IMR-90 (cell line): ENCODE measurements around the gene MYO9A. TPM values are rescaled to one million over a fixed set of nuclear protein-coding genes. Genes with fewer than 3 reads are reported as not detected.

Experiments
- ATAC-seq: fragments of 200-7000 bp; cut with Tn5 transposase; 2 replicates; pipeline ENCODE4 v1.9.1; 2020; ENCODE audit warnings: low read depth, mild to moderate bottlenecking, moderate library complexity
- BruUV-seq: library from RNA; stranded (reverse); fragments of 400-500 nt; replicated peaks from 2 replicates; lab custom pipeline; 2021; lab: Mats Ljungman, UMichigan
- CTCF ChIA-PET: fragments of 300-600 bp; formaldehyde crosslinking; extraction: SDS; loops from one replicate; lab custom pipeline; 2021; ENCODE audit warnings: antibody characterized with exemption; lab: Yijun Ruan, JAX
- POLR2A ChIA-PET: fragments of 300-600 bp; sonication (Branson Sonifier 250); formaldehyde crosslinking; loops from one replicate; lab custom pipeline; 2022; ENCODE audit warnings: antibody characterized with exemption; ENCODE audit not compliant: unreplicated experiment; lab: Charles Lee
- DNase-seq: peaks from one replicate; pipeline ENCODE4 v3.0.0; 2013
- H2AFZ ChIP-seq: replicated peaks from 2 replicates; pipeline ENCODE3; 2013; ENCODE audit warnings: low read length, mild to moderate bottlenecking; ENCODE audit not compliant: poor library complexity
- H2AK5ac ChIP-seq: 2 replicates; pipeline ENCODE4 v1.6.1; 2013; ENCODE audit warnings: low read depth, low read length, inconsistent platforms
- H2AK9ac ChIP-seq: replicated peaks from 2 replicates; pipeline ENCODE3; 2013; ENCODE audit warnings: mild to moderate bottlenecking, low read depth, low read length, moderate library complexity; ENCODE audit not compliant: poor library complexity
- H2BK120ac ChIP-seq: 2 replicates; pipeline ENCODE4 v1.6.1; 2013; ENCODE audit warnings: low read depth, low read length, inconsistent platforms
- H2BK15ac ChIP-seq: 3 replicates; pipeline ENCODE4 v1.6.1; 2013; ENCODE audit warnings: low read depth, low read length, inconsistent platforms
- H2BK20ac ChIP-seq: 2 replicates; pipeline ENCODE4 v1.6.1; 2013; ENCODE audit warnings: low read depth, mild to moderate bottlenecking, inconsistent platforms, low read length, moderate library complexity
- H2BK5ac ChIP-seq: 2 replicates; pipeline ENCODE4 v1.6.1; 2013; ENCODE audit warnings: mild to moderate bottlenecking, low read depth, low read length, inconsistent platforms; ENCODE audit not compliant: poor library complexity, severe bottlenecking
- H3K14ac ChIP-seq: replicated peaks from 2 replicates; pipeline ENCODE4 v1.6.1; 2013; ENCODE audit warnings: low read depth, low read length, inconsistent platforms
- H3K18ac ChIP-seq: 2 replicates; pipeline ENCODE4 v1.6.1; 2013; ENCODE audit warnings: low read depth, low read length, control low read depth
- H3K23ac ChIP-seq: 2 replicates; pipeline ENCODE4 v1.6.1; 2013; ENCODE audit warnings: low read depth, low read length, inconsistent platforms
- H3K27ac ChIP-seq: 2 replicates; pipeline ENCODE4 v1.5.1; 2013; ENCODE audit warnings: mild to moderate bottlenecking, control low read depth, low read length; ENCODE audit not compliant: insufficient read depth
- H3K27me3 ChIP-seq: 2 replicates; pipeline ENCODE4 v1.6.1; 2013; ENCODE audit warnings: low read length; ENCODE audit not compliant: control insufficient read depth, insufficient read depth
- H3K36me3 ChIP-seq: 2 replicates; pipeline ENCODE4 v1.6.1; 2013; ENCODE audit warnings: low read length, mixed read lengths; ENCODE audit not compliant: control insufficient read depth, insufficient read depth
- H3K4ac ChIP-seq: 2 replicates; pipeline ENCODE4 v1.6.1; 2013; ENCODE audit warnings: low read depth, low read length, inconsistent platforms
- H3K4me1 ChIP-seq: 2 replicates; pipeline ENCODE4 v1.6.1; 2013; ENCODE audit warnings: low read length, mixed read lengths; ENCODE audit not compliant: control insufficient read depth, insufficient read depth
- H3K4me2 ChIP-seq: 2 replicates; pipeline ENCODE4 v1.6.1; 2013; ENCODE audit warnings: low read depth, mild to moderate bottlenecking, control low read depth, low read length, moderate library complexity
- H3K4me3 ChIP-seq: 2 replicates; pipeline ENCODE4 v1.5.1; 2013; ENCODE audit warnings: low read depth, mild to moderate bottlenecking, control low read depth, low read length, moderate library complexity; ENCODE audit not compliant: insufficient read depth
- H3K56ac ChIP-seq: 2 replicates; pipeline ENCODE4 v1.6.1; 2013; ENCODE audit warnings: low read length, inconsistent platforms; ENCODE audit not compliant: insufficient read depth; ENCODE audit errors: extremely low read depth
- H3K79me1 ChIP-seq, 2 experiments: 2 replicates each; pipeline ENCODE4 v1.6.1; 2013; ENCODE audit warnings: low read length in 2 of 2, inconsistent platforms in 1 of 2, low read depth in 1 of 2
- H3K9ac ChIP-seq: 2 replicates; pipeline ENCODE4 v1.6.1; 2013; ENCODE audit warnings: low read depth, low read length, control low read depth
- H3K9me1 ChIP-seq: 2 replicates; pipeline ENCODE4 v1.6.1; 2013; ENCODE audit warnings: low read length, inconsistent platforms; ENCODE audit not compliant: insufficient read depth
- H3K9me3 ChIP-seq: 2 replicates; pipeline ENCODE4 v1.6.1; 2013; ENCODE audit warnings: low read length; ENCODE audit not compliant: control insufficient read depth, insufficient read depth
- H4K20me1 ChIP-seq: 2 replicates; pipeline ENCODE4 v1.6.1; 2013; ENCODE audit warnings: low read length, inconsistent platforms; ENCODE audit not compliant: insufficient read depth
- H4K5ac ChIP-seq: 2 replicates; pipeline ENCODE4 v1.6.1; 2013; ENCODE audit warnings: mild to moderate bottlenecking, low read depth, low read length, control low read depth
- H4K8ac ChIP-seq, 2 experiments: 2 replicates each; pipeline ENCODE4 v1.6.1; 2013; ENCODE audit warnings: low read depth in 2 of 2, low read length in 2 of 2, control low read depth in 1 of 2, inconsistent platforms in 1 of 2
- H4K91ac ChIP-seq: 2 replicates; pipeline ENCODE4 v1.6.1; 2013; ENCODE audit warnings: low read depth, low read length, inconsistent platforms; ENCODE audit not compliant: insufficient read depth
- BHLHE40 ChIP-seq: fragments of 150-350 bp; IDR thresholded peaks from 2 replicates; pipeline ENCODE4 v1.6.1; 2016; ENCODE audit warnings: mild to moderate bottlenecking, low read depth, low read length
- CEBPB ChIP-seq: IDR thresholded peaks from 2 replicates; pipeline ENCODE4 v1.6.1; 2012; ENCODE audit warnings: low read depth, low read length, improper control_type of control experiment
- CHD1 ChIP-seq: IDR thresholded peaks from 2 replicates; pipeline ENCODE4 v1.6.1; 2012; ENCODE audit warnings: low read depth, low read length, improper control_type of control experiment
- MAFK ChIP-seq: IDR thresholded peaks from 2 replicates; pipeline ENCODE4 v1.6.1; 2012; ENCODE audit warnings: low read depth, low read length, improper control_type of control experiment
- MXI1 ChIP-seq: IDR thresholded peaks from 2 replicates; pipeline ENCODE4 v1.6.1; 2012; ENCODE audit warnings: low read depth, mild to moderate bottlenecking, low read length, moderate library complexity, borderline replicate concordance
- NFE2L2 ChIP-seq: fragments of 150-350 bp; IDR thresholded peaks from 2 replicates; pipeline ENCODE4 v1.6.1; 2016; ENCODE audit warnings: low read depth, mild to moderate bottlenecking, low read length
- RAD21 ChIP-seq: IDR thresholded peaks from 2 replicates; pipeline ENCODE4 v1.6.1; 2012; ENCODE audit warnings: low read length, improper control_type of control experiment
- RCOR1 ChIP-seq: IDR thresholded peaks from 2 replicates; pipeline ENCODE4 v1.6.1; 2012; ENCODE audit warnings: mild to moderate bottlenecking, low read length, improper control_type of control experiment; ENCODE audit not compliant: insufficient replicate concordance
- SMC3 ChIP-seq: fragments of 150-350 bp; IDR thresholded peaks from 2 replicates; pipeline ENCODE4 v1.6.1; 2016; ENCODE audit warnings: low read depth, mild to moderate bottlenecking, antibody characterized with exemption, low read length, moderate library complexity
- WGBS, 2 experiments: methylation state at CpG; one replicate each; pipeline versions ENCODE4 v1.1.5 to v1.1.7; 2013; ENCODE audit warnings: missing lambda C conversion rate in 2 of 2; ENCODE audit not compliant: insufficient read length in 1 of 2; ENCODE audit errors: extremely low coverage in 2 of 2; 5-methylcytosine and 5-hydroxymethylcytosine counted together
- dilution Hi-C: fragments of 300-500 bp; cut with HindIII; formaldehyde crosslinking; loops from one replicate; pipeline ENCODE4 v1.14.3; 2018; ENCODE audit warnings: low sequenced_read_pairs; ENCODE audit not compliant: unreplicated experiment
- in situ Hi-C: fragments of 300-500 bp; cut with MboI; formaldehyde crosslinking; loops from 3 replicates; pipeline ENCODE4 v1.14.3; 2019; ENCODE audit warnings: low sequenced_read_pairs, inconsistent platforms, mixed read lengths
- intact Hi-C: fragments of 100-400 bp; cut with micrococcal nuclease; formaldehyde crosslinking; loops from 2 replicates; pipeline ENCODE4 v1.10.0; 2022
- polyA plus RNA-seq, 3 experiments: library from polyadenylated mRNA; depleted of rRNA; stranded (reverse); fragments of >200 nt; gene quantifications; 2 replicates each; pipeline ENCODE4 v1.2.3, GENCODE V29; 2012; ENCODE audit warnings: low replicate concordance in 1 of 3
- total RNA-seq: library from RNA; depleted of rRNA; stranded (reverse); fragments of >200 nt; gene quantifications from 2 replicates; pipeline ENCODE4 v1.2.3, GENCODE V29; 2012
- TF ChIP-seq, protein P1 (sequence below): fragments of 150-350 bp; IDR thresholded peaks from 2 replicates; pipeline ENCODE4 v1.6.1; 2016; ENCODE audit warnings: low read depth, mild to moderate bottlenecking, low read length, moderate library complexity, borderline replicate concordance
- TF ChIP-seq, protein P2 (sequence below): conservative IDR thresholded peaks from 2 replicates; pipeline ENCODE4 v1.5.1; 2012; ENCODE audit warnings: mild to moderate bottlenecking, low read depth, low read length, improper control_type of control experiment

The MYO9A gene
- total and polyA plus RNA-seq, 2 of the 4 experiments (the other 2 are of a cell fraction): 6.0 to 49.5 TPM

DNA sequence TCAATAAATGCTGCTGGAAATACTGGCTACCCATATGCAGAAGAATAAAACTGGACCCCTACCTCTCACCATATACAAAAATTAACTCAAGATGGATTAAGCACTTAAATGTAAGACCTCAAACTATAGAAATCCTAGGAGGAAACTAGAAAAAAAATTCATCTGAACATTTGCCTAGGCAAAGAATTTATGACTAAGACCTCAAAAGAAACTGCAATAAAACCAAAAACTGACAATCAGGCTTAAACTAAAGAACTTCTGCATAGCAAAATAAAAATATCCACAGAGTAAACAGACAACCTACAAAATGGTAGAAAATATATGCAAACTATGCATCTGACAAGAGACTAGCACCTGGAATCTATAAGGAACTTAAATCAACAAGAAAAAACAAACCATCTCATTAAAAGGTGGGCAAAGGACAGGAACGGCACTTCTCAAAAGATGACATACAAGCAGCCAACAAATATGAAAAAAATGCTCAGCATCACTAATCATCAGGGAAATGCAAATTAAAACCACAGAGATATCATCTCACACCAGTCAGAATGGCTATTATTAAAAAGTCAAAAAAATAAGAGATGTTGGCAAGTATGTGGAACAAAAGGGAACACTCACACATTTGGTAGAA is 47.0 kb downstream of the MYO9A start:
- no peak overlapping the region for H3K56ac ChIP-seq
- H2BK20ac ChIP-seq: no peak overlapping the region
- H3K4me1 ChIP-seq: no peaks in the 10 kb centered on the region
- no peak overlapping the region for H4K5ac ChIP-seq
- H3K9me1 ChIP-seq: no peaks in the 10 kb centered on the region; the same call in 1 of the 2 replicates
- no CpG with 5 or more reads among the region's 1 CpG for WGBS, 2 experiments
- in situ Hi-C loops: no loop called here
- no peak overlapping the region for H2AK9ac ChIP-seq
- H3K9me3 ChIP-seq: no peaks in the 10 kb centered on the region
- no peaks in the 10 kb centered on the region for H3K36me3 ChIP-seq
- H2BK120ac ChIP-seq: no peak overlapping the region
- H3K4ac ChIP-seq: no peak overlapping the region
- no peak overlapping the region for H2AK5ac ChIP-seq
- intact Hi-C loops: no loop called here
- dilution Hi-C loops: no loop called here
- no peak overlapping the region for H3K4me3 ChIP-seq
- peaks cover 4 to 44% of the 10 kb centered on the region in 2 experiments for H3K79me1 ChIP-seq
- BruUV-seq: no TSS peak
- ChIA-PET CTCF (interaction anchor here (0.6 kb wide), 1 partner anchor 112 kb away, joined by 3 read pairs; no protein-coding TSS in a partner anchor), POLR2A (no interaction called here)
- no peak overlapping the region for H2BK15ac ChIP-seq
- H2AFZ ChIP-seq: no peak overlapping the region
- H3K18ac ChIP-seq: no peak overlapping the region
- H3K27me3 ChIP-seq: no peaks in the 10 kb centered on the region
- H4K8ac ChIP-seq: no peak overlapping the region
- H2BK5ac ChIP-seq: no peak overlapping the region
- H3K14ac ChIP-seq: no peak overlapping the region
- no peak overlapping the region for H4K91ac ChIP-seq
- no peaks in the 10 kb centered on the region; the same call in 1 of the 2 replicates for H4K20me1 ChIP-seq
- H3K23ac ChIP-seq: no peak overlapping the region
- no peak for DNase-seq
- no peak overlapping the region for H3K9ac ChIP-seq
- no peak for ATAC-seq
- no peak for TF ChIP-seq SMC3
- no peak for TF ChIP-seq RCOR1
- no peak for TF ChIP-seq CHD1
- TF ChIP-seq MXI1: no peak
- TF ChIP-seq, protein P1, sequence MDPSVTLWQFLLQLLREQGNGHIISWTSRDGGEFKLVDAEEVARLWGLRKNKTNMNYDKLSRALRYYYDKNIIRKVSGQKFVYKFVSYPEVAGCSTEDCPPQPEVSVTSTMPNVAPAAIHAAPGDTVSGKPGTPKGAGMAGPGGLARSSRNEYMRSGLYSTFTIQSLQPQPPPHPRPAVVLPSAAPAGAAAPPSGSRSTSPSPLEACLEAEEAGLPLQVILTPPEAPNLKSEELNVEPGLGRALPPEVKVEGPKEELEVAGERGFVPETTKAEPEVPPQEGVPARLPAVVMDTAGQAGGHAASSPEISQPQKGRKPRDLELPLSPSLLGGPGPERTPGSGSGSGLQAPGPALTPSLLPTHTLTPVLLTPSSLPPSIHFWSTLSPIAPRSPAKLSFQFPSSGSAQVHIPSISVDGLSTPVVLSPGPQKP: no peak
- TF ChIP-seq MAFK: no peak
- no peak for TF ChIP-seq NFE2L2
- no peak for TF ChIP-seq CEBPB
- TF ChIP-seq RAD21: no peak
- no peak for TF ChIP-seq BHLHE40
- TF ChIP-seq, protein P2, sequence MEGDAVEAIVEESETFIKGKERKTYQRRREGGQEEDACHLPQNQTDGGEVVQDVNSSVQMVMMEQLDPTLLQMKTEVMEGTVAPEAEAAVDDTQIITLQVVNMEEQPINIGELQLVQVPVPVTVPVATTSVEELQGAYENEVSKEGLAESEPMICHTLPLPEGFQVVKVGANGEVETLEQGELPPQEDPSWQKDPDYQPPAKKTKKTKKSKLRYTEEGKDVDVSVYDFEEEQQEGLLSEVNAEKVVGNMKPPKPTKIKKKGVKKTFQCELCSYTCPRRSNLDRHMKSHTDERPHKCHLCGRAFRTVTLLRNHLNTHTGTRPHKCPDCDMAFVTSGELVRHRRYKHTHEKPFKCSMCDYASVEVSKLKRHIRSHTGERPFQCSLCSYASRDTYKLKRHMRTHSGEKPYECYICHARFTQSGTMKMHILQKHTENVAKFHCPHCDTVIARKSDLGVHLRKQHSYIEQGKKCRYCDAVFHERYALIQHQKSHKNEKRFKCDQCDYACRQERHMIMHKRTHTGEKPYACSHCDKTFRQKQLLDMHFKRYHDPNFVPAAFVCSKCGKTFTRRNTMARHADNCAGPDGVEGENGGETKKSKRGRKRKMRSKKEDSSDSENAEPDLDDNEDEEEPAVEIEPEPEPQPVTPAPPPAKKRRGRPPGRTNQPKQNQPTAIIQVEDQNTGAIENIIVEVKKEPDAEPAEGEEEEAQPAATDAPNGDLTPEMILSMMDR: no peak
- no peak overlapping the region for H3K27ac ChIP-seq
- no peak overlapping the region for H3K4me2 ChIP-seq
